Right atrium auricular region (tissue), 2 donors: ENCODE measurements around the gene ESPNL. TPM values are rescaled to one million over a fixed set of nuclear protein-coding genes. Genes with fewer than 3 reads are reported as not detected.
A peak's percentile ranks its signal among the peaks of the same experiment; 100 is the strongest.

Source experiments
- DNase-seq: peaks from one replicate; pipeline ENCODE4 v3.0.0-alpha.2; 2019; ENCODE audit warnings: low spot score
- H3K27ac ChIP-seq, 2 donors: fragments of 200-600 bp; sonication (generic); 1 replicate in 1 of 2; 2 replicates in 1 of 2; pipeline ENCODE4 v1.5.1; 2016 to 2019
- H3K27me3 ChIP-seq, 2 donors: fragments of 200-600 bp; sonication (generic); one replicate each; pipeline versions ENCODE4 v1.5.1 to v1.6.0; 2017 to 2019
- H3K36me3 ChIP-seq: fragments of 200-600 bp; sonication (generic); one replicate; pipeline ENCODE4 v1.5.1; 2016
- H3K4me1 ChIP-seq, 2 donors: fragments of 200-600 bp; sonication (generic); one replicate each; pipeline versions ENCODE4 v1.5.1 to v1.6.0; 2017 to 2019
- H3K4me3 ChIP-seq, 2 donors: fragments of 200-600 bp; sonication (generic); 1 replicate in 1 of 2; 2 replicates in 1 of 2; pipeline ENCODE4 v1.5.1; 2017 to 2019; ENCODE audit warnings: mild to moderate bottlenecking in 1 of 2, moderate library complexity in 1 of 2
- H3K9me3 ChIP-seq, 2 donors: fragments of 200-600 bp; sonication (generic); one replicate each; pipeline ENCODE4 v1.5.1; 2019
- total RNA-seq, 2 donors: library from RNA; depleted of rRNA; stranded (reverse); fragments of >200 nt; gene quantifications; one replicate each; pipeline ENCODE4 v1.1.0, GENCODE V29; 2016
- TF ChIP-seq, protein P1 (sequence below), 2 donors: fragments of 200-600 bp; sonication (generic); IDR thresholded peaks; one replicate each; pipeline ENCODE4 v1.5.1; 2019; ENCODE audit warnings: antibody characterized with exemption in 2 of 2

The ESPNL gene
- total RNA-seq, 2 donors from 2014 or later = 0.26 to 2.0 TPM

DNA sequence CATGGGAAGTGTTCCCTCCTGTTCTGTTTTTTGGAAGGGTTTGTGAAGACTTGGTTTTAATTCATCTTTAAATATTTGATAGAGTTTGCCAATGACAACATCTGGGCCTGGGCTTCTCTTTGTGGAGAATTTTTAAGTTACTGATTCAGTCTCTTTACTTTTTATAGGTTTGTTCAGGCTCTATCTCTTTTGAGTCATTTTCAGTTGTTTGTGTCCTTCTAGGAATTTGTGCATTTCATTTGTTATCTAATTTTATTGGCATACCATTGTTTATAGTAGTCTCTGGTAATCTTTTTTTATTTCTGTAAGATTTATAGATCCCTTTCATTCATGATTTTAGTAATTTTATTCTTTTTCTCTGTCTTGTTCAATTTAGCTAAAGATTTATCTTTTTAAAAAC, 24.7 kb upstream of the ESPNL start:
- TF ChIP-seq, protein P1, sequence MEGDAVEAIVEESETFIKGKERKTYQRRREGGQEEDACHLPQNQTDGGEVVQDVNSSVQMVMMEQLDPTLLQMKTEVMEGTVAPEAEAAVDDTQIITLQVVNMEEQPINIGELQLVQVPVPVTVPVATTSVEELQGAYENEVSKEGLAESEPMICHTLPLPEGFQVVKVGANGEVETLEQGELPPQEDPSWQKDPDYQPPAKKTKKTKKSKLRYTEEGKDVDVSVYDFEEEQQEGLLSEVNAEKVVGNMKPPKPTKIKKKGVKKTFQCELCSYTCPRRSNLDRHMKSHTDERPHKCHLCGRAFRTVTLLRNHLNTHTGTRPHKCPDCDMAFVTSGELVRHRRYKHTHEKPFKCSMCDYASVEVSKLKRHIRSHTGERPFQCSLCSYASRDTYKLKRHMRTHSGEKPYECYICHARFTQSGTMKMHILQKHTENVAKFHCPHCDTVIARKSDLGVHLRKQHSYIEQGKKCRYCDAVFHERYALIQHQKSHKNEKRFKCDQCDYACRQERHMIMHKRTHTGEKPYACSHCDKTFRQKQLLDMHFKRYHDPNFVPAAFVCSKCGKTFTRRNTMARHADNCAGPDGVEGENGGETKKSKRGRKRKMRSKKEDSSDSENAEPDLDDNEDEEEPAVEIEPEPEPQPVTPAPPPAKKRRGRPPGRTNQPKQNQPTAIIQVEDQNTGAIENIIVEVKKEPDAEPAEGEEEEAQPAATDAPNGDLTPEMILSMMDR (IDR thresholded peaks at IDR 0.05) = no peak
- no peaks in the 10 kb centered on the region for H3K4me1 ChIP-seq
- no peak overlapping the region for H3K27ac ChIP-seq
- H3K9me3 ChIP-seq = no peaks in the 10 kb centered on the region
- peaks cover 14% of the 10 kb centered on the region for H3K36me3 ChIP-seq
- no peaks in the 10 kb centered on the region for H3K27me3 ChIP-seq
- no peak for DNase-seq
- no peak overlapping the region for H3K4me3 ChIP-seq

DNA sequence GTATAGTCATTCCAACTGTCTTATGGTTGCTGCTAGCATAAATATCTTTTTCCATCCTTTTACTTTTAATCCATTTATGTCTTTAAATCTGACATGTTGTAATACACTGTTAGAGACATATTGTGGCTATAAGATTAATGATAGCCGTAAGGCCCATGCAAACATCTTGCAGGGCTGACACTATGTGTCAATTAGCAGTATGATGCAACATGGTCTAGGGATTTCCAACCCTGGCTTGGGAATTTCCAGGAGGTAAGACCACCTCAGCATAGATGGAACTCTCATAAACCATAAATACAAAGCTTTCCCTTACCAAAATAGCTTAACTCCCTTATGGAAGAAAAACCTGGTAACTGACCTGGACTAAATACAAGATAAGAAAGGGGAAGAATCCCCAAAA, 22.8 kb upstream of the ESPNL start:
- H3K36me3 ChIP-seq = peaks cover 14% of the 10 kb centered on the region
- TF ChIP-seq, protein P1 (IDR thresholded peaks at IDR 0.05) = no peak
- H3K27ac ChIP-seq = no peak overlapping the region
- no peaks in the 10 kb centered on the region for H3K4me1 ChIP-seq
- no peaks in the 10 kb centered on the region for H3K9me3 ChIP-seq
- no peaks in the 10 kb centered on the region for H3K27me3 ChIP-seq
- no peak overlapping the region for H3K4me3 ChIP-seq
- DNase-seq = no peak

DNA sequence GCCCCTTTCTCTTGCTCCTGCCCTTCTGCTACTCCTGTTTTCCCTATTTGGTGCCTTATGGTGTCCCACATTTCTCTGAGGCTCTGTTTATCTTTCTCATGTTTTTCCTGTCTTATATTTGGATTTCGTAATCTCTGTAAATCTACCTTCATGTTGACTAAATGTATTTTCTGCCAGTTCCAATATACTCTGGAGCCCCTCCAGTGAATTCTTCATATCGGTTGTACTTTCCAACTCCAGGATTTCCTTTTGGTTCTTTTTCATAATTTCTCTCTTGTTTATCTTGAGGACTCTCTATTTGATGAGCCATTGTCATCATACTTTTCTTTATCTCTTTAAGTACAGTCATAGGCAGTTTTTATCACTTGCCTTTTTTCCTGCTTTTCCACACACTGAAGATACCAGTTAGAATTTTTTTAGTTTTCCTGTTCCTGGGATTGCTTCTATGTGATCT, 20.2 kb upstream of the ESPNL start:
- Histone ChIP-seq H3K4me3 (no peak overlapping the region), H3K27me3 (no peaks in the 10 kb centered on the region), H3K4me1 (no peaks in the 10 kb centered on the region), H3K27ac (no peak overlapping the region), H3K36me3 (peaks cover 20% of the 10 kb centered on the region), H3K9me3 (no peaks in the 10 kb centered on the region)
- TF ChIP-seq, protein P1 (IDR thresholded peaks at IDR 0.05) = no peak
- DNase-seq = no peak

DNA sequence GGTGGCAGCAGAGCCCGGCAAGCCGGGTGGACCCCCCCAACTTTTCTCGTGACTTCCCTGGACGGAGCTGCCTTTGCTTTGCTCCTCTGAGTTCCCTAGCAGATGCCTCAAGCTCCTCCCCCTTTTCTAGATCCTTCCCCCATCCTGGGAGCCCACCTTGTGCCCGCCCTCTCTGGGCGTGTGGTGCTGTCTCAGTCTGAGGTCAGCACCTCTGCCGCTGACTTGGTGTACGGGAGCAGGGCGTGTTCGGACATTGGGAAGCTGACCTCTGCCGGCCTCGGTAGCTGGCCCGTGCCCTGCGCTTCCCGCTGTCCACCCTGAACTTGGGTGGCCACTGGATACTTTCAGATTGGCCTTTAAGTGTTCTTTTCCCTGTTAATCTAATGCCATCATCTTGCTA, 19.6 kb upstream of the ESPNL start:
- Histone ChIP-seq H3K36me3 (peaks cover 20% of the 10 kb centered on the region), H3K27ac (no peak overlapping the region), H3K4me3 (no peak overlapping the region), H3K27me3 (no peaks in the 10 kb centered on the region), H3K4me1 (no peaks in the 10 kb centered on the region), H3K9me3 (no peaks in the 10 kb centered on the region)
- peak; percentile 42 for DNase-seq
- TF ChIP-seq, protein P1 (IDR thresholded peaks at IDR 0.05) = no peak

DNA sequence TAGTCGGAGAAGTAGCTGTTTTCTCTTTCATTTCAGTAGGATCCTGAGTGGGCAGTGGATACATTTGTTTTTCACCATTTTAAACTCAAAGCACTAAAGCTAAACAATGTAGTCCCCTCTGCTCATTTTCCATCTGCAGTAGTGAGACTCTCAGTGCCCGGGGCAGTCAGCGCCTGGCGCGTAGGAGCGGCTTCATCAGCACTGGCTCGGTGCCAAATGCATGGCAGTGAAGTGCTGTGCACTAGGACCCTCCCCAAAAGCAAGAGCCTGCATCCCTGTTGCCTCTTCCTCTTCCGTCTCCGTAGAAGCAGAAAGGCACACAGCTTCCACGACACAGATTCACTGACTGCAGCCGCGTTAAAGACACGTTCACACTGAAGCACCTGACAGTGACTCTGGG, 19.0 kb upstream of the ESPNL start:
- peak; percentile 11 for DNase-seq
- Histone ChIP-seq H3K4me1 (no peaks in the 10 kb centered on the region), H3K4me3 (no peak overlapping the region), H3K9me3 (no peaks in the 10 kb centered on the region), H3K27ac (no peak overlapping the region), H3K36me3 (peaks cover 20% of the 10 kb centered on the region), H3K27me3 (no peaks in the 10 kb centered on the region)
- TF ChIP-seq, protein P1 (IDR thresholded peaks at IDR 0.05) = no peak

DNA sequence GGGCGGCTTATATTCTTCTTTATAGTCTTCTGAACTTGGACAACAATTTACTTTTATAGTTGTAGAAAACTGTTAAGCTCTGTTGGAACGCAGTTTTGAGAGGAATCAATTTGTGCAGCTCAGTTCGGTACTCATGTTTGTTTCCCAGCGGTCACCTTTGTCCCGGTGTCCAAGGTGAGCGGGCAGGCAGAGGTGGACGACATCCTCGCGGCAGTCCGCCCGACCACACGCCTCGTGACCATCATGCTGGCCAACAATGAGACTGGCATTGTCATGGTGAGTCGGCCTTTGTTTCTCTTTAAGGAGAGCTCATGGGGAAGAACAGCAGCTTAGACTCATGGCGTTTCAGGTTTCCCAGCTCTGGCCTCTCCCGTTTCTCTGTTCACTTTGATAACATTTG, 18.6 kb upstream of the ESPNL start:
- Histone ChIP-seq H3K4me3 (no peak overlapping the region), H3K36me3 (peaks cover 20% of the 10 kb centered on the region), H3K27me3 (no peaks in the 10 kb centered on the region), H3K27ac (no peak overlapping the region), H3K4me1 (no peaks in the 10 kb centered on the region), H3K9me3 (no peaks in the 10 kb centered on the region)
- TF ChIP-seq, protein P1 (IDR thresholded peaks at IDR 0.05) = no peak
- peak; percentile 32 for DNase-seq
